AG09309 (cell line): ENCODE data around the gene SAT1.
"Not testable (repeated sequence)": the region's sequence is repeated elsewhere in the genome, so short reads cannot be mapped to it uniquely, and the experiment has no call there.

Experiments
- DNase-seq: peaks from one replicate; pipeline ENCODE4 v3.0.0-alpha.2; 2010; ENCODE audit warnings: low read depth
- H3K4me3 ChIP-seq: 2 replicates; pipeline ENCODE4 v1.5.1; 2011; ENCODE audit warnings: mild to moderate bottlenecking, low read depth, low read length, moderate library complexity; ENCODE audit not compliant: control insufficient read depth
- CTCF ChIP-seq: IDR thresholded peaks from 2 replicates; pipeline ENCODE4 v1.5.1; 2011; ENCODE audit warnings: mild to moderate bottlenecking, low read depth, low read length, inconsistent platforms; ENCODE audit not compliant: insufficient read depth, control insufficient read depth; ENCODE audit errors: missing control alignments

The SAT1 gene

GRCh38 chrX:23759821-23760220 lies 23.2 kb upstream of the SAT1 start:
- no peak for TF ChIP-seq CTCF
- DNase-seq: no peak
- no peak overlapping the region for H3K4me3 ChIP-seq

DNA sequence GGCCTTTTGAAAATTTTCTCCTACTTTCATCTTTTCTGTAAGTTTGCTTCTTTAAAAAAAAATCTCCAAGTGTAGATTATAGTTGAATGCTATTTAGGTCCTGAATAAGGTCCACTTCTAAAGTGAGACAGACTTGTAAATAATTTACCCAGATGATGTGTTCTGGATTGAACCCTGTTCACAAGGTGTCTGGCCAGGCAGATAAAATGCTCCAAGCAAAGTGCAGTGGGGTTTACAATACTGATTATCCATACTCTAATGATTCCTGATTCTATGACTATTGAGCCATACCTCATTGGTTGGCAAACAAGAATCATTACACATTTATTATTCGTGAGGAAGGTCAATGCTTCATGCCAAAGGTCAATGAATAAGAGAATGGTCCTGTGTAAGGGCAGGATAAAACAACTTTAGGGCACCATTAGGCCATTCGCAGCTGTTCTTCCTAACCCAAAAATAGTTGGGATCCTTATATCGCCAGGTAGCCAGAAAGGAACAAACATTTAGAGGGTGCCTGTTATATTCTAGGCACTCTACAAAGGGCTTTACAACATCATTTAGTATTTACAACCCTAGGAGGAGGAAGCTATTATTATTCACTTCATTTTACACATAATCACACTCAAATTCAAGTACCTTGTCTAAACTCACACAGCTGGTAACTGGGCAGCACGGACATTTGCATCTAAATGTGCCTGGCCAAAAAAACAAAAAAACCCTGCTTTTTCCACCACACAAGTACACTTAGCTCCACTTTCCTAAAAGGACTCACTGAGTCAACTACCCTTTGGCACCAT lies 18.6 kb upstream of the SAT1 start:
- no peak for DNase-seq
- H3K4me3 ChIP-seq: no peak overlapping the region
- TF ChIP-seq CTCF: no peak

DNA sequence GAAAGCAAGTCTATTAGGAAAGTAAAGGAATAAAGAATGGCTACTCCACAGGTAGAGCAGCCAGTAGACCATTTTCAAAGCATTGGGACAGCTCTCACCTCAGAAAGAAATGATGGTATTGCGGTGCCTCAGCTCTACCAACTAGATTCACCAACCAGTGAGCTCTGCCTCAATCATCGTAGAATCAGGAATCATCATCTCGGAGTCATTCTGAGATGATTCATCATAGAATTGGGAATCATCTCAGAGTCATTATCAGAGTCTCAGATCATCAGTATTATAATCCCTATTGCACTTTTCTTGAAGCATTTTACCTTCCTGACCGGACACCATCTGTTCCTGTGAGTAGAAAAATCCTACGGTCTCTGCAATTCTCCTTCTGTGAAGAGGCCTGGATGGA lies 17.5 kb upstream of the SAT1 start:
- DNase-seq: no peak
- no peak for TF ChIP-seq CTCF
- no peak overlapping the region for H3K4me3 ChIP-seq

GRCh38 chrX:23765868-23766267 lies 17.1 kb upstream of the SAT1 start:
- TF ChIP-seq CTCF: no peak
- no peak overlapping the region for H3K4me3 ChIP-seq
- no peak for DNase-seq

GRCh38 chrX:23766650-23767551 lies 16.1 kb upstream of the SAT1 start:
- DNase-seq: no peak
- no peak overlapping the region for H3K4me3 ChIP-seq
- no peak for TF ChIP-seq CTCF

DNA sequence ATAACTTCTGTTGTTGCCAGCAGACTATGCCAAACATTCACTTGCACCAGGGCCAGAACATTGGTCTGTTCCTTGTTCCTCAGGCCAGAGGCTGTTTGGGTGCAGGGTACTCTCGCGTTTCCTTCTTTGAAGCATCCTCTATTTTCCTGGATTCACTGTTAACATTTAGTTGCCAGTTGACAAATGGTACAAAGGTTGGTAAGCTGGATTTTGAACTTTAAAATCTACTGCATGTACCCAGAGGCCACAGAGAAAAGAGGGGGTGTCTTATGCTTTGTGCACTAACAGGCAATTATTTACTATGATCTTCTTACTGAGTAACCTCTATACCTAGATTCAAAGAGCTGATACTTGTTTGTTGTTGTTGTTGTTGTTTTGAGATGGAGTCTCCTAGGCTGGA lies 12.8 kb upstream of the SAT1 start:
- TF ChIP-seq CTCF: no peak
- DNase-seq: no peak
- no peak overlapping the region for H3K4me3 ChIP-seq

DNA sequence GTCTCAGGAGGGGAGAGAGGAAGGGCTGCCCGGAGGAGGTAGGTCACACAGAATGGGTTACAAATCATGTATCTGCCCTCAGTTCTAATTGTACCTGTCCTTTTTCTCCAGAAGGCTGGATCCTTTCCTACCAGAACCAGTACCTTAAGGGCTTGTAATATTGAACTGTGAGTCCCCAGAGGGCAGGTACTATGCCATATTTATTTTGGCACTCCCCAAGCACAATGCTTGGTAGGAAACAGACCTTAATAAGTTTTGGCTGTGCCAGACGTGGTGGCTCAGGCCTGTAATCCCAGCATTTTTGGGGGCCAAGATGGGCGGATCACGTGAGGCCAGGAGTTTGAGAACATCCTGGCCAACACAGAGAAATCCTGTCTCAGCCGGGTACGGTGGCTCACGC lies 11.9 kb upstream of the SAT1 start:
- DNase-seq: not testable (repeated sequence)

More for the DNA sequence above, 11.9 kb upstream of the SAT1 start:
- H3K4me3 ChIP-seq: not testable (repeated sequence)
